Measurements from ENCODE around the gene LYPD6. TPM values are rescaled to one million over a fixed set of nuclear protein-coding genes. Genes with fewer than 3 reads are reported as not detected.

The LYPD6 gene, protein sequence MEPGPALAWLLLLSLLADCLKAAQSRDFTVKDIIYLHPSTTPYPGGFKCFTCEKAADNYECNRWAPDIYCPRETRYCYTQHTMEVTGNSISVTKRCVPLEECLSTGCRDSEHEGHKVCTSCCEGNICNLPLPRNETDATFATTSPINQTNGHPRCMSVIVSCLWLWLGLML
- total RNA-seq (ENCODE audit: low replicate concordance): 11.7 and 16.4 TPM in 2 replicates
- long read RNA-seq, full-length matches to known transcripts: 23 of 32 reads
- long read RNA-seq, partial matches to known transcripts: 2 of 32 reads
- long read RNA-seq, other reads (novel, unspliced or antisense): 7 of 32 reads

DNA sequence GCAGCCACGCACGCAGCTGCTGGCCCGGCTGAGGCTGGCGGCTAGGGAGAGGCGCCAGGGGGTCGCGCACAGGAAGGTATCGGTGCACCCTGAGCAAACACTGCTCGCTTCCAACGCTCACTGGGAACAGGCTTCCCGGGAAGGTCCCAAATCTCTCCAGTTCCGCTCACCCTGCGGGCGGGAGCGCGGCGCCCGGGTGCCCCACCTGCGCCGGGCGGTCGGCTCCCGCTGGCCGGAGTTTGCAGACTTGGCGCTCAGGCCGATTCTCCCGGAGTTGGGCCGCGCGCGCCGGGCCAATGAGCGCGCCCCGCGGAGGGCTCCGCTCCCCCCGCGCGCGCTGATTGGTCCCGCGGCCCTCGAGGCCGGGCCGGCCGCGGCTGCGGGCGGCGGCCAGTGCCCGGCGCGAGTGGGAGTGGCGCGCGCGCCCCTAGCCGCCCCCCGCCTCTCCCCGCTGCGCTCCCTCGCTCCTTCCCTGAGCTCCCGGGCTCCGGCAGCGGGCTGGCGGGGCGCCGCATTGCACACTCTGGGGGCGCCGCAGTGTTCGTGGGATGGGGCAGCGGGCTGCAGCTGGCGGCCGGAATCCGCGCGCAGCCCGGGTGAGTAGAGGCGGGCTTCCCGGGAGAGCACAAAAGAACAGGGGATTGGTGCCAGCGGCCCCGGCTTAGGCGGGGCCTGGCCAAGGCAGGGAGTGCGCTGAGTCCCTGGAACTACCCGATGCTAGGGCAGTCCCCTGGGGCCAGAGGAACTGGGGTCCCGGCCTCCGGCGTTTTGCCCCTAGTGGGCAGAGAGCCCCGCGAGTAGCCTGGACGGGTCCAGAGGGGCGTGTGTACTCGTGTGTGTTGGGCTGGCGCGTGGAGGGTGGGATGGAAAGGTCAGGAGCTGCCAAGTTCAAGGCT lies at the start of gene LYPD6:
Gene LYPD6, plus strand, starts transcription at position 461 of the 896 bp plus-strand sequence. CDS start 107,122 bp downstream, outside the sequence.
- peaks cover 7% of the 10 kb centered on the region for H3K36me3 Mint-ChIP-seq
- H3K9me3 Mint-ChIP-seq: no peaks in the 10 kb centered on the region
- TF ChIP-seq, protein P1, sequence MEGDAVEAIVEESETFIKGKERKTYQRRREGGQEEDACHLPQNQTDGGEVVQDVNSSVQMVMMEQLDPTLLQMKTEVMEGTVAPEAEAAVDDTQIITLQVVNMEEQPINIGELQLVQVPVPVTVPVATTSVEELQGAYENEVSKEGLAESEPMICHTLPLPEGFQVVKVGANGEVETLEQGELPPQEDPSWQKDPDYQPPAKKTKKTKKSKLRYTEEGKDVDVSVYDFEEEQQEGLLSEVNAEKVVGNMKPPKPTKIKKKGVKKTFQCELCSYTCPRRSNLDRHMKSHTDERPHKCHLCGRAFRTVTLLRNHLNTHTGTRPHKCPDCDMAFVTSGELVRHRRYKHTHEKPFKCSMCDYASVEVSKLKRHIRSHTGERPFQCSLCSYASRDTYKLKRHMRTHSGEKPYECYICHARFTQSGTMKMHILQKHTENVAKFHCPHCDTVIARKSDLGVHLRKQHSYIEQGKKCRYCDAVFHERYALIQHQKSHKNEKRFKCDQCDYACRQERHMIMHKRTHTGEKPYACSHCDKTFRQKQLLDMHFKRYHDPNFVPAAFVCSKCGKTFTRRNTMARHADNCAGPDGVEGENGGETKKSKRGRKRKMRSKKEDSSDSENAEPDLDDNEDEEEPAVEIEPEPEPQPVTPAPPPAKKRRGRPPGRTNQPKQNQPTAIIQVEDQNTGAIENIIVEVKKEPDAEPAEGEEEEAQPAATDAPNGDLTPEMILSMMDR (conservative IDR thresholded peaks at IDR 0.05): peak; percentile 45
- peaks cover 15% of the 10 kb centered on the region for H3K4me1 Mint-ChIP-seq (ENCODE audit: unreplicated experiment)
- DNase-seq (ENCODE audit: extremely low spot score, unreplicated experiment): peak; percentile 77
- H3K27me3 Mint-ChIP-seq: peaks cover 7% of the 10 kb centered on the region
- peak within 1 kb of the TSS; percentile 95 for H3K4me3 Mint-ChIP-seq
- peak within 1 kb of the TSS; percentile 72 for H3K27ac Mint-ChIP-seq

DNA sequence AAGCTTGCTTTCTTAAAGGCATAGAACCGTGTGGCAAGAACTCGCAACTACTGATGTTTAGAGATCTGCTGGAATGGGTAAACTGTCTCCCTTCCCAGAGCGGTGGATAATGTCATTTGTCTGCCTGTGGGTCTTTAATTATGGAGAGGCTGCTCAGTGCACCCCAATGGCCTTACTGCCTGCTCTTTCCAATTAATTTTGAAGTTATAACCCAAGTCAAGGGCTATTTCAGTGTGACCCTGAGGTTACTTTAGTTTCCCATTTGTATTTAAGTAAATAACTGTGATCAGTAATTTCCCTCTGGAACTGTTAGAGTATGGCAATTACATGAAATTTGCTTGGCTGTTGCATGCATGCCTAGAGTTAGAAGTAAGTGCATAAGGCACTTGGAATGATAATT lies 48.9 kb upstream of the LYPD6 start:
- TF ChIP-seq, protein P1 (conservative IDR thresholded peaks at IDR 0.05): no peak
- Mint-ChIP-seq H3K4me1 (ENCODE audit: unreplicated experiment) (peaks cover 41% of the 10 kb centered on the region), H3K9me3 (peaks cover 9% of the 10 kb centered on the region), H3K27me3 (no peaks in the 10 kb centered on the region), H3K27ac (no peak overlapping the region), H3K4me3 (no peak overlapping the region), H3K36me3 (no peaks in the 10 kb centered on the region)
- DNase-seq (ENCODE audit: extremely low spot score, unreplicated experiment): no peak

DNA sequence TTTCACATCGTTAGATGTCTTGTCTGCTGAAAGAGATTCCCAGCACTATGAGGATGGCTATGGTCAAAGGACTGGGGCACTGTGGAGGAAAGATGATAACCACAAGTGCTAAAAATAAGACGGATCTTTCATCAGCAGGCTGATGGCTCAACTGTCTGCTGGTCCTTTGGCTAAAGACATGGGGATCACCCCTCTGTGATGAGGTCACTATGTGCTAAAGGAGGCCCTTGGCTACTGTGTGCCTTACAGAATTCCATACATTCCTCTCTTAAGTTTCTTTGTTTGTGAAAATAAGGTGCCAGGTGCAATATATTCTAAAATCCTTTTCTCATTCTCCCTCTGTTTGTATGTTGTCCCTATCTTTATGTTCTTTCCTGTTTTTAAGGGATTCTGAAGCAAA lies 39.7 kb upstream of the LYPD6 start:
- H3K9me3 Mint-ChIP-seq: peaks cover 2% of the 10 kb centered on the region
- H3K36me3 Mint-ChIP-seq: no peaks in the 10 kb centered on the region
- H3K4me1 Mint-ChIP-seq (ENCODE audit: unreplicated experiment): peaks cover 16% of the 10 kb centered on the region
- no peaks in the 10 kb centered on the region for H3K27me3 Mint-ChIP-seq
- H3K4me3 Mint-ChIP-seq: no peak overlapping the region
- DNase-seq (ENCODE audit: extremely low spot score, unreplicated experiment): no peak
- no peak overlapping the region for H3K27ac Mint-ChIP-seq
- TF ChIP-seq, protein P1 (conservative IDR thresholded peaks at IDR 0.05): no peak

DNA sequence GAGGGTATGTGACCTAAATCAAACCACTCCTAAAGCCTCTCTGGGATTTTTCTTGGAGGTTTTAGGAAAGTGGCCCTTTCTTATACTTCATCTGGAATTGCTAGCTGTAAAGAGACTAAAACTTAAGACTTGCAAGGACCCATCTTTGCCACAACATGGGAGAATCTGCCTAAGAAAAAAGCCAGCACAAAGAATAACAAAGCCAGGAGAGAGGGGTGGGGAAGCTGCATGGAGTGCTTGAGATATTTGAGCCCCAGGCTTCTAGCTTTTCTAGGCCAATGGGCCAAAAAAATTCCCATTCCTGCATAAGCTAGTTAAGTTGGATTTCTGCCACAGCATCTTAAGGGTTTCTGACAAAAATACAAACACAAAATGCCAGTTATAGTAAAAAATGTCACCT lies 38.5 kb upstream of the LYPD6 start:
- TF ChIP-seq, protein P1 (conservative IDR thresholded peaks at IDR 0.05): no peak
- no peaks in the 10 kb centered on the region for H3K36me3 Mint-ChIP-seq
- H3K4me1 Mint-ChIP-seq (ENCODE audit: unreplicated experiment): peaks cover 13% of the 10 kb centered on the region
- H3K4me3 Mint-ChIP-seq: no peak overlapping the region
- no peak overlapping the region for H3K27ac Mint-ChIP-seq
- DNase-seq (ENCODE audit: extremely low spot score, unreplicated experiment): no peak
- no peaks in the 10 kb centered on the region for H3K9me3 Mint-ChIP-seq
- H3K27me3 Mint-ChIP-seq: no peaks in the 10 kb centered on the region

DNA sequence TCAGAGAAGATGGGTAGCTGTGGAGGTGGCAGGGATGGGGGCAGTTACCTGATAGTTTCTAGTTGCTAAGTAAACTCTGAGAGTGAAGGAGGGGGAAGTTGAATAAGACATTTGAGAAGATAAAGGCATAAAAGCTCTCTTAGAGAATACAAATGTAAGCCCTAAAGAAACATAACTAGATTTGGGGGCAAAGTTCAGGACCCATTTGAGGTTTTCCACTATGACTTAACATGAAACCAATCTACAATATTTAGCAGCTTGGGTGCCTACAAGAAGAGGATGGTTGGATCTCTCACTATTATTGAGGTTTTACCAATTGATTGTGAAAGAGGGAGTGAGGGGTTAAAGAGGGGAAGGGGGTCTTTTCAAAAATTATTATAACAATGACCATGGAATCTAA lies 34.4 kb upstream of the LYPD6 start:
- Mint-ChIP-seq H3K36me3 (no peaks in the 10 kb centered on the region), H3K27ac (no peak overlapping the region), H3K27me3 (no peaks in the 10 kb centered on the region), H3K4me1 (ENCODE audit: unreplicated experiment) (peaks cover under 1% of the 10 kb centered on the region), H3K4me3 (no peak overlapping the region), H3K9me3 (no peaks in the 10 kb centered on the region)
- DNase-seq (ENCODE audit: extremely low spot score, unreplicated experiment): no peak
- TF ChIP-seq, protein P1 (conservative IDR thresholded peaks at IDR 0.05): no peak

Measured in type B pancreatic cell (in vitro differentiated cells).